ENCODE data around the gene CACFD1. TPM values are rescaled to one million over a fixed set of nuclear protein-coding genes. Genes with fewer than 3 reads are reported as not detected.

The CACFD1 gene
- total RNA-seq, 1 experiment from 2014 or later = 22.5 TPM

DNA sequence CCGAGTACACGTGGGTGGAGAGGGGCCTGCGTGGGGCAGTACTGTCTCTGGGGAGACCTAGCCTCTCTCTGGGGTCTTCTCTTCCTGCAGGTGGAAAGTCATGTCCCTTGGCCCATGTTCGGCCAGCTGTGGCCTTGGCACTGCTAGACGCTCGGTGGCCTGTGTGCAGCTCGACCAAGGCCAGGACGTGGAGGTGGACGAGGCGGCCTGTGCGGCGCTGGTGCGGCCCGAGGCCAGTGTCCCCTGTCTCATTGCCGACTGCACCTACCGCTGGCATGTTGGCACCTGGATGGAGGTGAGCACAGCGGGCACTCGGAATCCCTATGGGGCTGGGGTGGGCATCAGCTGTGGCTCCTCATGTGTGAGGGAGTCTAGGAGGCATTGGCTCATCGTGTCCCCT lies 5.5 kb upstream of the CACFD1 start:
- CTCF ChIA-PET = interaction anchor here (1.2 to 1.4 kb wide), 3 partner anchors 17 to 33 kb away, joined by 3 to 4 read pairs (median 4); no protein-coding TSS in a partner anchor
- H3K4me1 Mint-ChIP-seq = peaks cover 10% of the 10 kb centered on the region

More for the DNA sequence above, 5.5 kb upstream of the CACFD1 start:
- Mint-ChIP-seq H3K4me3 (no peak overlapping the region), H3K27me3 (ENCODE audit: low read depth) (no peaks in the 10 kb centered on the region), H3K36me3 (no peaks in the 10 kb centered on the region), H3K9me3 (no peaks in the 10 kb centered on the region), H3K27ac (no peak overlapping the region)
- ATAC-seq (no peak), DNase-seq (ENCODE audit: low spot score) (no peak)
- no peak for TF ChIP-seq ESRRA (CRISPR knock-in tag; IDR thresholded peaks at IDR 0.05; ENCODE audit: borderline replicate concordance)
- no peak for TF ChIP-seq ZNF138 (CRISPR knock-in tag; conservative IDR thresholded peaks at IDR 0.05)
- TF ChIP-seq, protein P1, sequence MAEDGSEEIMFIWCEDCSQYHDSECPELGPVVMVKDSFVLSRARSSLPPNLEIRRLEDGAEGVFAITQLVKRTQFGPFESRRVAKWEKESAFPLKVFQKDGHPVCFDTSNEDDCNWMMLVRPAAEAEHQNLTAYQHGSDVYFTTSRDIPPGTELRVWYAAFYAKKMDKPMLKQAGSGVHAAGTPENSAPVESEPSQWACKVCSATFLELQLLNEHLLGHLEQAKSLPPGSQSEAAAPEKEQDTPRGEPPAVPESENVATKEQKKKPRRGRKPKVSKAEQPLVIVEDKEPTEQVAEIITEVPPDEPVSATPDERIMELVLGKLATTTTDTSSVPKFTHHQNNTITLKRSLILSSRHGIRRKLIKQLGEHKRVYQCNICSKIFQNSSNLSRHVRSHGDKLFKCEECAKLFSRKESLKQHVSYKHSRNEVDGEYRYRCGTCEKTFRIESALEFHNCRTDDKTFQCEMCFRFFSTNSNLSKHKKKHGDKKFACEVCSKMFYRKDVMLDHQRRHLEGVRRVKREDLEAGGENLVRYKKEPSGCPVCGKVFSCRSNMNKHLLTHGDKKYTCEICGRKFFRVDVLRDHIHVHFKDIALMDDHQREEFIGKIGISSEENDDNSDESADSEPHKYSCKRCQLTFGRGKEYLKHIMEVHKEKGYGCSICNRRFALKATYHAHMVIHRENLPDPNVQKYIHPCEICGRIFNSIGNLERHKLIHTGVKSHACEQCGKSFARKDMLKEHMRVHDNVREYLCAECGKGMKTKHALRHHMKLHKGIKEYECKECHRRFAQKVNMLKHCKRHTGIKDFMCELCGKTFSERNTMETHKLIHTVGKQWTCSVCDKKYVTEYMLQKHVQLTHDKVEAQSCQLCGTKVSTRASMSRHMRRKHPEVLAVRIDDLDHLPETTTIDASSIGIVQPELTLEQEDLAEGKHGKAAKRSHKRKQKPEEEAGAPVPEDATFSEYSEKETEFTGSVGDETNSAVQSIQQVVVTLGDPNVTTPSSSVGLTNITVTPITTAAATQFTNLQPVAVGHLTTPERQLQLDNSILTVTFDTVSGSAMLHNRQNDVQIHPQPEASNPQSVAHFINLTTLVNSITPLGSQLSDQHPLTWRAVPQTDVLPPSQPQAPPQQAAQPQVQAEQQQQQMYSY (CRISPR knock-in tag; IDR thresholded peaks at IDR 0.05) = no peak
- no peak for TF ChIP-seq HMGA2 (CRISPR knock-in tag; IDR thresholded peaks at IDR 0.05)
- no peak for TF ChIP-seq MXD4 (CRISPR knock-in tag; IDR thresholded peaks at IDR 0.05; ENCODE audit: borderline replicate concordance)
- no peak for TF ChIP-seq GTF2I (CRISPR knock-in tag; conservative IDR thresholded peaks at IDR 0.05)
- TF ChIP-seq, protein P2, sequence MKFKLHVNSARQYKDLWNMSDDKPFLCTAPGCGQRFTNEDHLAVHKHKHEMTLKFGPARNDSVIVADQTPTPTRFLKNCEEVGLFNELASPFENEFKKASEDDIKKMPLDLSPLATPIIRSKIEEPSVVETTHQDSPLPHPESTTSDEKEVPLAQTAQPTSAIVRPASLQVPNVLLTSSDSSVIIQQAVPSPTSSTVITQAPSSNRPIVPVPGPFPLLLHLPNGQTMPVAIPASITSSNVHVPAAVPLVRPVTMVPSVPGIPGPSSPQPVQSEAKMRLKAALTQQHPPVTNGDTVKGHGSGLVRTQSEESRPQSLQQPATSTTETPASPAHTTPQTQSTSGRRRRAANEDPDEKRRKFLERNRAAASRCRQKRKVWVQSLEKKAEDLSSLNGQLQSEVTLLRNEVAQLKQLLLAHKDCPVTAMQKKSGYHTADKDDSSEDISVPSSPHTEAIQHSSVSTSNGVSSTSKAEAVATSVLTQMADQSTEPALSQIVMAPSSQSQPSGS (CRISPR knock-in tag; IDR thresholded peaks at IDR 0.05; ENCODE audit: borderline replicate concordance, low read depth) = no peak
- TF ChIP-seq, protein P3, sequence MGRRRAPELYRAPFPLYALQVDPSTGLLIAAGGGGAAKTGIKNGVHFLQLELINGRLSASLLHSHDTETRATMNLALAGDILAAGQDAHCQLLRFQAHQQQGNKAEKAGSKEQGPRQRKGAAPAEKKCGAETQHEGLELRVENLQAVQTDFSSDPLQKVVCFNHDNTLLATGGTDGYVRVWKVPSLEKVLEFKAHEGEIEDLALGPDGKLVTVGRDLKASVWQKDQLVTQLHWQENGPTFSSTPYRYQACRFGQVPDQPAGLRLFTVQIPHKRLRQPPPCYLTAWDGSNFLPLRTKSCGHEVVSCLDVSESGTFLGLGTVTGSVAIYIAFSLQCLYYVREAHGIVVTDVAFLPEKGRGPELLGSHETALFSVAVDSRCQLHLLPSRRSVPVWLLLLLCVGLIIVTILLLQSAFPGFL (CRISPR knock-in tag; IDR thresholded peaks at IDR 0.05; ENCODE audit: borderline replicate concordance) = no peak
- no peak for TF ChIP-seq FOXP1 (CRISPR knock-in tag; IDR thresholded peaks at IDR 0.05; ENCODE audit: borderline replicate concordance)
- TF ChIP-seq KAT7 (CRISPR knock-in tag; IDR thresholded peaks at IDR 0.05; ENCODE audit: borderline replicate concordance) = no peak
- TF ChIP-seq, protein P4, sequence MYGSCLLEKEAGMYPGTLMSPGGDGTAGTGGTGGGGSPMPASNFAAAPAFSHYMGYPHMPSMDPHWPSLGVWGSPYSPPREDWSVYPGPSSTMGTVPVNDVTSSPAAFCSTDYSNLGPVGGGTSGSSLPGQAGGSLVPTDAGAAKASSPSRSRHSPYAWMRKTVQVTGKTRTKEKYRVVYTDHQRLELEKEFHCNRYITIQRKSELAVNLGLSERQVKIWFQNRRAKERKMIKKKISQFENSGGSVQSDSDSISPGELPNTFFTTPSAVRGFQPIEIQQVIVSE (CRISPR knock-in tag; IDR thresholded peaks at IDR 0.05; ENCODE audit: borderline replicate concordance) = no peak
- no peak for TF ChIP-seq CREM (CRISPR knock-in tag; IDR thresholded peaks at IDR 0.05)
- TF ChIP-seq, protein P5, sequence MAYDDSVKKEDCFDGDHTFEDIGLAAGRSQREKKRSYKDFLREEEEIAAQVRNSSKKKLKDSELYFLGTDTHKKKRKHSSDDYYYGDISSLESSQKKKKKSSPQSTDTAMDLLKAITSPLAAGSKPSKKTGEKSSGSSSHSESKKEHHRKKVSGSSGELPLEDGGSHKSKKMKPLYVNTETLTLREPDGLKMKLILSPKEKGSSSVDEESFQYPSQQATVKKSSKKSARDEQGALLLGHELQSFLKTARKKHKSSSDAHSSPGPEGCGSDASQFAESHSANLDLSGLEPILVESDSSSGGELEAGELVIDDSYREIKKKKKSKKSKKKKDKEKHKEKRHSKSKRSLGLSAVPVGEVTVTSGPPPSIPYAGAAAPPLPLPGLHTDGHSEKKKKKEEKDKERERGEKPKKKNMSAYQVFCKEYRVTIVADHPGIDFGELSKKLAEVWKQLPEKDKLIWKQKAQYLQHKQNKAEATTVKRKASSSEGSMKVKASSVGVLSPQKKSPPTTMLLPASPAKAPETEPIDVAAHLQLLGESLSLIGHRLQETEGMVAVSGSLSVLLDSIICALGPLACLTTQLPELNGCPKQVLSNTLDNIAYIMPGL (CRISPR knock-in tag; IDR thresholded peaks at IDR 0.05) = no peak
- TF ChIP-seq, protein P6, sequence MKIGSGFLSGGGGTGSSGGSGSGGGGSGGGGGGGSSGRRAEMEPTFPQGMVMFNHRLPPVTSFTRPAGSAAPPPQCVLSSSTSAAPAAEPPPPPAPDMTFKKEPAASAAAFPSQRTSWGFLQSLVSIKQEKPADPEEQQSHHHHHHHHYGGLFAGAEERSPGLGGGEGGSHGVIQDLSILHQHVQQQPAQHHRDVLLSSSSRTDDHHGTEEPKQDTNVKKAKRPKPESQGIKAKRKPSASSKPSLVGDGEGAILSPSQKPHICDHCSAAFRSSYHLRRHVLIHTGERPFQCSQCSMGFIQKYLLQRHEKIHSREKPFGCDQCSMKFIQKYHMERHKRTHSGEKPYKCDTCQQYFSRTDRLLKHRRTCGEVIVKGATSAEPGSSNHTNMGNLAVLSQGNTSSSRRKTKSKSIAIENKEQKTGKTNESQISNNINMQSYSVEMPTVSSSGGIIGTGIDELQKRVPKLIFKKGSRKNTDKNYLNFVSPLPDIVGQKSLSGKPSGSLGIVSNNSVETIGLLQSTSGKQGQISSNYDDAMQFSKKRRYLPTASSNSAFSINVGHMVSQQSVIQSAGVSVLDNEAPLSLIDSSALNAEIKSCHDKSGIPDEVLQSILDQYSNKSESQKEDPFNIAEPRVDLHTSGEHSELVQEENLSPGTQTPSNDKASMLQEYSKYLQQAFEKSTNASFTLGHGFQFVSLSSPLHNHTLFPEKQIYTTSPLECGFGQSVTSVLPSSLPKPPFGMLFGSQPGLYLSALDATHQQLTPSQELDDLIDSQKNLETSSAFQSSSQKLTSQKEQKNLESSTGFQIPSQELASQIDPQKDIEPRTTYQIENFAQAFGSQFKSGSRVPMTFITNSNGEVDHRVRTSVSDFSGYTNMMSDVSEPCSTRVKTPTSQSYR (CRISPR knock-in tag; IDR thresholded peaks at IDR 0.05) = no peak
- TF ChIP-seq RELA (CRISPR knock-in tag; IDR thresholded peaks at IDR 0.05; ENCODE audit: borderline replicate concordance) = no peak
- TF ChIP-seq GABPB1 (CRISPR knock-in tag; IDR thresholded peaks at IDR 0.05) = no peak
- TF ChIP-seq ZNF317 (CRISPR knock-in tag; IDR thresholded peaks at IDR 0.05; ENCODE audit: borderline replicate concordance, low read depth) = no peak
- POLR2A ChIA-PET = no interaction called here

Data from WTC11 (cell line).